Hematopoietic multipotent progenitor cell treated with erythropoietin and hydrocortisone succinate and interleukin-3 and kit ligand, for 4 days (in vitro differentiated cells): ENCODE measurements around the gene CTNS.

Experiments
- DNase-seq: peaks from one replicate; pipeline ENCODE4 v3.0.0-alpha.2; 2015

Gene CTNS

GRCh38 chr17:3636154-3636907 is at the start of gene CTNS, which contains the start of gene SHPK:
Gene CTNS (plus strand): TSS chr17:3636760. CDS start chr17:3640207, 3,447 bp downstream.
Gene SHPK (minus strand): TSS chr17:3636250. CDS start chr17:3636219, 31 bp downstream.
- peak; percentile 99 for DNase-seq

GRCh38 chr17:3589784-3590183 is 46.8 kb upstream of the CTNS start:
- no peak for DNase-seq

DNA sequence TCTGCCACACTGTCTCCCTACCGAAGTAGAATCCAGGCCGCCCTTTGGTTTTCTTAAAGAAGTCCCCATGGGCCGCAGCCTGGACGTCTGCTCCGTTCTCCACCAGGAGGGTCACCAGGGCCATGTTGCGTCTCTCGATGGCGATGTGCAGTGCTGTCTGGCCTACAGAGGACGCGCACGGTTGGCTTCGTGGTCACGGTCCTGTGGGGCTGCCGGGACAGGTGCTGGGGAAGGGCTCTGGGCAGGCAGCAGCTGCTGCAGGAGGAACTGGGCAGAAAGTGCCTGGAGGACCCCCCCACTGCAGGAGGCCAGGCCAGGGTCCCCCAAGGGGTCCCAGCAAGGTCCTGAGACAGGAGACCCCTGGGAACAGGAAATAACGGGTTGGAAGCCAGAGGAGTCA is 46.3 kb upstream of the CTNS start:
- DNase-seq, result no peak

GRCh38 chr17:3590768-3591167 is 45.8 kb upstream of the CTNS start:
- DNase-seq, result no peak

GRCh38 chr17:3592216-3592860 is 44.2 kb upstream of the CTNS start:
- DNase-seq, result no peak

DNA sequence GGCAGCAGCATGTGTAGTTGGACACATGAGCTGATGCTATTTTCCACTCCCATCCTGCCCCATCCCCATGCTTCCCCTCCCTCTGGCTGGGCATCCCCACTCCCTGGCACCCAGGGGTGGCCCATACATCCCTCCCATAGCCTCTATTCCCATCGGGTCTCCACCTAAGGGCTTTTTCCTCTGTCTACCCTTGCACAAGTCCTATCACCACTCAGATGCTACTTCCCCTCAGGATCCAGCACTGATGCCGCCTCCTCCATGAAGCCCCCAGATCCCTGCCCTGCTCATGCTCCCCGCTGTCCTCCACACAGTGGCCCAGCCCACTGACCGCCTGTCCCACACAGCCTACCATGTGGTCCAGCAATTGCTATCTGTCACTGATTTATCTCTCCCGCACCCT is 43.2 kb upstream of the CTNS start:
- DNase-seq, result no peak

DNA sequence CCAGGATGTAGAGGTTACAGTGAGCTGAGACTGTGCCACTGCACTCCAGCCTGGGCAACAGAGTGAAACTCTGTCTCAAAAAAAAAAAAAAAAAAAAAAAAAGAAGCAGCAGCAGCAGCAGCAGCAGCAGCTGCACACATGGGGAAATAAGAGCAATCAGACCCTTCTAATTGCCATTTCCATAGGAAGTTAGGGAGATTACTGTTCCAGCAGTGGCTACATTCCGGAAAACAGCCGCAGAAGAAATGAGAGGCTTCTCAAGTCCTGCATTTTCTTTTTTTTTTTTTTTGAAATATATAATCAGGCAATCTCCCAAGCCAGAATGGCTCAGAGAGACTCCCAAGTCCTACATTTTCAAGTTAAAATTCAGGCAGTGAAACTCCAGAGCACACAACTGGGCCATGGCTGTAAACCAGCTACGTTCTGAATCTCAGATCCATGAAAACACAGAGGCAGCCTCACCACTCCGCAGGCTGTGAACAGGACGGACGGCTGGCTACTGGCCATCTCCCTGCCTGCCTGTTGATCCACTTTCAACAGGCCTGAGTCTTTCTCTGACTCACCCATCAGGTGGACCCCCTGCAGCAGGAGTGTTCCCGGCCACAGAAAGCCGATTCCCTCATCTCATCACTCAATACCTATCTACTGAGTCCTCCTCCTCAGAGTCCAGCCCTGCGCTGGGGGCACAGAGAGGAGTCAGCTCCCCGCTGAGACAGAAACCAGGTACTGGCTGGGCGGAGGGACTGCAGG is 42.3 kb upstream of the CTNS start:
- no peak for DNase-seq

- no peak for DNase-seq
Measured at GRCh38 chr17:3594976-3595375, 41.6 kb upstream of the CTNS start.

GRCh38 chr17:3596804-3597464 is 39.6 kb upstream of the CTNS start:
- no peak for DNase-seq

- DNase-seq, result no peak
Measured at GRCh38 chr17:3598078-3598477, 38.5 kb upstream of the CTNS start.

DNA sequence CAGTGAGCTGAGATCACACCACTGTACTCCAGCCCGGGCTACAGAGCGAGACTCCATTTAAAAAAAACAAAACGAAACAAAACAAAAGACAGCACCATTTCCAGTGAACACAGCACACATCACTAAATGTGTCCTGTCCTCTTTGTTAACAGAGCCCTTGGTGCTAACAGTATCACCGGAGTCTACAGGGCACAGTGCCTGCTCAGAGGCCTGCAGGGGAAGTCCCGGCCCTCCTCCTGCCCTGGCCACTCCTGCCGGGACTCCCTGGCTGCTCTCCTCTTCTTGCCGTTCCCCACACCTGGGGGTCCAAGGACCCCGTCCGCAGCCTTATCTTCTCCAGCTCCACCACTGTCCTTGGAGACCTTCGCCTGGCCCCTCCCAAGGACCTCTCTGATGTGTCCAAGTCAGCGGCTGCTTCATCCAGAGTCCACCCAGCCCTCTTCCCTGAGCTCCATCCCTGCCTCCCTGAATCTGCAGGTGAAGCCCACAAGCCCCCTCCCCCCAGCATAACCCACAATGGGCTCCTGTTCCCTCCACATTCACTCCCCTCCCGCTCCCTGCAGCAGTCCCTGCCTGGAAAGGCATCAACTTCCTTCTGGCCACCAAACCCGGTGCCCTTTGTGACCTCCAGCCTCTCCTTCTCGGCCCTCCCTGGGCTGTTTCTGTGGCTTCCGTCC is 35.9 kb upstream of the CTNS start:
- no peak for DNase-seq

DNA sequence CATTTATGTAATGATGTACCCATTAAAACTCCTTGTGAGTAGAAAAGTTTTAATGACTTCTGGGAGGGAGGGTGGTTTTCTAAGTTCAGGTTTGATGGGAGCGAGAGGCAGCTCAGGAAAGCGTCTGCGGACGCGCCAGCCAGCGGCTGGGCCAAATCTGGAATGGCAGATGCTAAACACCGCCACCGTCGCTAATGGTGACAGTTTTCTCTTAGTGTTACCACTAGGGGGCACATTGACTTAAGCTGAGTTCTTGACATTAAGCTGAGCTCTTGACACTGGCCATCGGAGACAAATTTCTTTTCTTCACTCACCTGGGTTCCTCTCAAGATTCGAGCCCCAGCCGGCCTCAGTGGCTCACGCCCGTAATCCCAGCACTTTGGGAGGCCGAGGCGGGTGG is 34.1 kb upstream of the CTNS start:
- DNase-seq, result peak; percentile 81

DNA sequence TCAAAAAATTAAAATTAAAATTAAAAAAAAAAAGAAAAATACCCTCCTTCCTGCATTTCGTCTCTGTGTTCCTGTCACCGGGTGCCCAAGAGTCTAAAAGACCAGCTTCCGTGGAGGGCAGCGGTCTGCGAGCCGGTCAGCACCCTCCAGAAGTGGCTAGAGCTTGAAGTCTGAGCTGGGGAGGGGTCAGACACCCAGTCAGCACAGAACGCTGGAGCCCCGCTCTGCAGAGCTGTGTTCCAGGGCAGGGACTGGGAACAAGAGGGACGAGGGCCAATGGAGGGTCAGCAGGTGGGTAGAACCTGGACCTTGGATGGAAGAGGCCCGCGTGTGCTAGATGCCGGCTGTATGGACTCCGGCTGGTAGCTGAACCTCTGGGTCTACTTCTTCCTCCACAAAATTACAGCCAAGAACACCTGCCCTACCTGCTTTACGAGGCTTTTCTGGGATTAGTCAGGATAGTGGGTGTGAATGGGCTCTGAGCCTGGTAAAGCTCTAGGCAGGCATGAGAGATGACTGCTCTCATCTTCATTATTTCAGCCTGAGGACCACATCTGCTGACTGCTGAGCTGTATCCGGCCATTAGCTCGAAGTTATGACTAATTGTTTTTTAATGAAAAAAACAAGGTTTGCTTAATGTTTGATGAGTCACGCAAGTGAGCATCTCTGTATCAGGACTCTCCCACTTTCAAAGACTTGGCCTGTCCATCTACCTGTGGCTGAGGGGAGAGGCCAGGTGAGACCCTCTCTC is 33.3 kb upstream of the CTNS start:
- DNase-seq, result no peak

GRCh38 chr17:3603870-3604259 is 32.7 kb upstream of the CTNS start:
- DNase-seq, result no peak

DNA sequence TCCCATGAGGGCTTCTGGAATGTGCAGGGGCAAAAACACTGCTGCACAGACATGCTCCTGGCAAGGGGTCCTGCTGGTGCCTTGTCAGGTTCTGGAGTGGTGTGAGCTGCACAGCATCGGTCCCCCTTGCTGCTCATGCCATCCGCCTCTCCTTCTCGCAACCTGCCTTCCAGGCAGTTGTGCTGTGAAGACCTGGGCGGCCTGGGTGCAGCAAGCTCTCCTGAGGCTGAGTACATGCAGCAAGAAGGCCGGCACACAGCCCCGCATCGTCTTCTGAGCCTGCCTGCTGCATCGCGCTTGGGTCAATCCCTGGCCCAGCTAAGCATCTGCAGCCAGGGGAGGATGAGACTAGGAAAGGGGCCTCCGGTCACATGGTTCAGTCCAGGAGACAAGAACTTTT is 26.9 kb upstream of the CTNS start:
- no peak for DNase-seq

DNA sequence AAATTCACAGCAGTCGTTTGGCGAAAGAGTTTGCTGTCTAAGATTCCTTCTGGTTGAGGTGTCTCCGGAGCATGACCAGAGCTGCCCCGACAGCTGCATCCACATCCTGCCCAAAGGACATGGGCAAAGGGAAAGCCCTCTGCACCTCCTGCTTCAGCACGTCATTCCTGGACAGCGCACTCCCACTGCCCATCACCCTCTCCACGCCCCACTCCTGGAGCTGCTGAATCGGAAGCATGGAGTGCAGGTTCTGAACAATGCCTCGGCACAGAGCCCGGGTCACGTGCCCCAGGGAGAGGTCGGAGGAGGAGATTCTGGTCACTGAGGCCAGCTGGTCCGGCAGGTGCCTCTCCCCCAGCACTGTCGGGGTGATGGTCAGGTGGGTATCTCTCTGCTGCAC is 26.0 kb upstream of the CTNS start:
- DNase-seq, result no peak

DNA sequence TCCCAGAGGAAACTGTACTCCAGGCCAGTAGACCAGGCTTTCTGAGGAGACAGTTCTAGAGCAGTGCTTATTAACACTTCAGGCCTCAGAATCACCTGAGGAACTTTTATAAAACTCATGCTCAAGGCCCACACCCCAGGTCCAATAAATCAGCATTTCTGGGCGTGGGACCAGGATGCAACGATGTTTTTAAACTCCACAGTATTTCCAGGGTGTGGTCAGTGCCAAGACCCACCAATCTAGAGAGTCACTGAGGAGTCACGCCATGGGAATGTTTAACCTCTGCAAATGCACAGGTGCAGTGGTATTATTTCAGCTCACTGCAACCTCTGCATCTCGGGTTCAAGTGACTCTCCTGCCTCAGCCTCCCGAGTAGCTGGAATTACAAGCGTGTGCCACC is 23.4 kb upstream of the CTNS start:
- no peak for DNase-seq

DNA sequence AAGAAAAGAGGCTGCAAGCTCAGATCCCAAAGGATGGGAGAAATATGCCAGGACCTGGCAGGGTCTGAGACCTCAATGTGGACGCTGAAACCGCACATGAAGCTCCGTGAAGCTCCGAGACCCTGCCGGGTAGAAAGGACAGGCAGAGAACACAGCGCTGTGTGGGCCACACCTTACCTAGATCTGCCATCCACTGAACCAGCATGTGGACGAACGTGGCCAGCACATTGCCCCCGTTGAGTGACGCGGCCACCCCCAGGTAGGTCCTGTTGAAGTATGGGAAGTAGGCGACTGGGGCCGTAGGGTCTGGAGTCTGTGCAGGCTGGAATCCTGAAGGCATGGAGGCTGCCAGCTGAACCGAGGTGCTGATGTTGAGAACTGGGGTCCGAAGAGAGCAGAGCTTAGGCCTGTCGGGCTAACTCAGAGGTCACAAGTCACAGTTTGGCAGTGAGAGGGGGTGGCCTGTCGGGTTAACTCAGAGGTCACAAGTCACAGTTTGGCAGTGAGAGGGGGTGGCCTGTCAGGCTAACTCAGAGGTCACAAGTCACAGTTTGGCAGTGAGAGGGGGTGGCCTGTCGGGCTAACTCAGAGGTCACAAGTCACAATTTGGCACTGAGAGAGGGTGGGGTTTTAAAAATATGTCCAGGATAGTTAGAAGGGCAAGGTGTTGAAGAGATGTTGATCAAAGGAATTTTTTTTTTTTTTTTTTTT is 21.2 kb upstream of the CTNS start:
- DNase-seq, result no peak

GRCh38 chr17:3621146-3621720 is 15.3 kb upstream of the CTNS start:
- DNase-seq, result no peak

GRCh38 chr17:3622977-3623594 is 13.5 kb upstream of the CTNS start:
- no peak for DNase-seq
